Fibroblast of villous mesenchyme (primary cell): Measurements from ENCODE around the gene BBS9. TPM values are rescaled to one million over a fixed set of nuclear protein-coding genes. Genes with fewer than 3 reads are reported as not detected.
A peak's percentile ranks its signal among the peaks of the same experiment; 100 is the strongest.
"Not testable (repeated sequence)": the region's sequence is repeated elsewhere in the genome, so short reads cannot be mapped to it uniquely, and the experiment has no call there.

Experiments
- DNase-seq: peaks from one replicate; pipeline ENCODE4 v3.0.0-alpha.2; 2010; ENCODE audit warnings: low read depth
- H3K4me3 ChIP-seq: 2 replicates; pipeline ENCODE4 v1.5.1; 2011; ENCODE audit warnings: low read depth, mild to moderate bottlenecking, low read length
- CTCF ChIP-seq: IDR thresholded peaks from 2 replicates; pipeline ENCODE4 v1.5.1; 2012; ENCODE audit warnings: low read depth, mild to moderate bottlenecking, low read length; ENCODE audit not compliant: insufficient read depth
- total RNA-seq: library from RNA; depleted of rRNA; stranded (reverse); fragments of >200 nt; gene quantifications from 2 replicates; pipeline ENCODE4 v1.2.3, GENCODE V29; 2012

BBS9 gene
- total RNA-seq, 1 donor, result 20.7 TPM

- TF ChIP-seq CTCF, result no peak
- no peak for DNase-seq
- no peak overlapping the region for H3K4me3 ChIP-seq
Measured at GRCh38 chr7:33503736-33504135, 374.4 kb downstream of the BBS9 start.

GRCh38 chr7:33504266-33504665 is 374.9 kb downstream of the BBS9 start:
- DNase-seq, result no peak
- no peak overlapping the region for H3K4me3 ChIP-seq
- TF ChIP-seq CTCF, result no peak

- no peak for TF ChIP-seq CTCF
- no peak for DNase-seq
Measured at GRCh38 chr7:33509206-33509605, 379.8 kb downstream of the BBS9 start.

GRCh38 chr7:33511778-33512177 is 382.4 kb downstream of the BBS9 start:
- DNase-seq, result peak; percentile 33
- no peak for TF ChIP-seq CTCF
- no peak overlapping the region for H3K4me3 ChIP-seq

More at GRCh38 chr7:33509206-33509605, 379.8 kb downstream of the BBS9 start:
- no peak overlapping the region for H3K4me3 ChIP-seq

GRCh38 chr7:33516568-33516967 is 387.2 kb downstream of the BBS9 start:
- no peak overlapping the region for H3K4me3 ChIP-seq
- no peak for TF ChIP-seq CTCF
- no peak for DNase-seq

GRCh38 chr7:33517191-33517590 is 387.8 kb downstream of the BBS9 start:
- TF ChIP-seq CTCF, result no peak
- no peak overlapping the region for H3K4me3 ChIP-seq
- no peak for DNase-seq

- not testable (repeated sequence) for H3K4me3 ChIP-seq, DNase-seq
Measured at GRCh38 chr7:33527008-33527407, 397.6 kb downstream of the BBS9 start.

GRCh38 chr7:33527613-33528012 is 398.2 kb downstream of the BBS9 start:
- DNase-seq, result peak; percentile 4
- H3K4me3 ChIP-seq, result not testable (repeated sequence)
